ENCODE data around the gene SLC9A9. TPM values are rescaled to one million over a fixed set of nuclear protein-coding genes. Genes with fewer than 3 reads are reported as not detected.

SLC9A9 gene
- total and polyA plus RNA-seq, 2 of the 8 experiments (the other 6 are each of a cell fraction or from before 2014, with no cell fraction given), result 0.48 to 1.1 TPM

- no peak overlapping the region for H2BK12ac ChIP-seq (ENCODE audit: low read depth, low read length)
- no peaks in the 10 kb centered on the region for H3K23me2 ChIP-seq (ENCODE audit: low read depth, low read length)
- ChIA-PET CTCF (ENCODE audit: partially characterized antibody) (interaction anchor here (0.7 to 1.4 kb wide), 5 partner anchors 10 to 62 kb away, joined by 3 to 6 read pairs (median 3); no protein-coding TSS in a partner anchor), POLR2A (ENCODE audit: partially characterized antibody) (no interaction called here)
- no peak overlapping the region for H2BK5ac ChIP-seq (ENCODE audit: low read depth, low read length)
- H3K4me3 ChIP-seq (ENCODE audit: extremely low read depth in 1 of 4, insufficient read depth in 2 of 4, low read depth in 3 of 4, low read length in 4 of 4), result no peak overlapping the region
- no peak overlapping the region for H2BK20ac ChIP-seq (ENCODE audit: low read length)
- no peak overlapping the region for H2AK5ac ChIP-seq (ENCODE audit: low read depth, low read length)
- no peak for DNase-seq (ENCODE audit: low read depth in 1 of 2, low spot score in 2 of 2)
- no peak overlapping the region for H3K9ac ChIP-seq (replicated peaks in 1 of 4; ENCODE audit: extremely low read depth in 1 of 4, low read depth in 3 of 4, low read length in 3 of 4)
- no peak overlapping the region for H4K5ac ChIP-seq (ENCODE audit: insufficient read length, low read depth, low read length)
- no peaks in the 10 kb centered on the region for H3K36me3 ChIP-seq (ENCODE audit: control insufficient read depth in 2 of 4, insufficient read depth in 4 of 4, low read length in 3 of 4)
- no peak overlapping the region for H4K8ac ChIP-seq (ENCODE audit: extremely low read depth, insufficient read depth, low read length)
- H3K27ac ChIP-seq (ENCODE audit: low read depth, low read length), result no peak overlapping the region
- no peak overlapping the region for H3K4ac ChIP-seq (replicated peaks; ENCODE audit: insufficient read length, low read depth, low read length)
- no peak overlapping the region for H2BK15ac ChIP-seq (ENCODE audit: low read length)
- no peak overlapping the region for H3K14ac ChIP-seq (ENCODE audit: insufficient read length)
- no peaks in the 10 kb centered on the region for H3K79me1 ChIP-seq (ENCODE audit: low read depth, low read length)
- H3K9me3 ChIP-seq (ENCODE audit: insufficient read depth in 2 of 2, low read depth in 1 of 2, low read length in 1 of 2), result no peaks in the 10 kb centered on the region
- no peaks in the 10 kb centered on the region for H3K27me3 ChIP-seq (replicated peaks in 1 of 4; ENCODE audit: control insufficient read depth in 3 of 4, extremely low read depth in 1 of 4, insufficient read depth in 3 of 4, low read length in 3 of 4)
- H3K4me2 ChIP-seq (ENCODE audit: insufficient read depth in 1 of 2, low read depth in 2 of 2, low read length in 2 of 2), result no peak overlapping the region
- no peaks in the 10 kb centered on the region for H3K79me2 ChIP-seq (ENCODE audit: control insufficient read depth in 1 of 2, insufficient read depth in 2 of 2, low read length in 2 of 2)
- no peak overlapping the region for H2BK120ac ChIP-seq (replicated peaks; ENCODE audit: low read depth, low read length)
- no peak overlapping the region for H2AFZ ChIP-seq (ENCODE audit: low read length)
- H4K20me1 ChIP-seq (replicated peaks in 1 of 2; ENCODE audit: control insufficient read depth in 1 of 2, insufficient read depth in 2 of 2, low read length in 2 of 2), result no peaks in the 10 kb centered on the region
- H3K23ac ChIP-seq (ENCODE audit: insufficient read length), result no peak overlapping the region
- no peak overlapping the region for H3K56ac ChIP-seq (replicated peaks; ENCODE audit: insufficient read length, low read depth, low read length)
- no peak for FAIRE-seq
- no peak overlapping the region for H3K18ac ChIP-seq (ENCODE audit: extremely low read depth, low read length)
- no peak for TF ChIP-seq E2F6 (IDR thresholded peaks at IDR 0.05)
- TF ChIP-seq KDM4A (IDR thresholded peaks at IDR 0.05; ENCODE audit: low read depth, low read length, severe bottlenecking), result no peak
- TF ChIP-seq CTBP2 (IDR thresholded peaks at IDR 0.05; ENCODE audit: borderline replicate concordance, insufficient read depth, insufficient read length, low read length), result no peak
- TF ChIP-seq CEBPB (IDR thresholded peaks at IDR 0.05; ENCODE audit: low read depth, low read length), result no peak
- TF ChIP-seq YY1 (IDR thresholded peaks at IDR 0.05; ENCODE audit: low read depth, low read length), result no peak
- no peak for TF ChIP-seq JUND (IDR thresholded peaks at IDR 0.05; ENCODE audit: low read length)
- no peak for TF ChIP-seq CHD1 (IDR thresholded peaks at IDR 0.05; ENCODE audit: low read depth, low read length)
- TF ChIP-seq POLR2AphosphoS5 (IDR thresholded peaks at IDR 0.05; ENCODE audit: low read depth, low read length), result no peak
- TF ChIP-seq ASH2L (IDR thresholded peaks at IDR 0.05; ENCODE audit: low read length), result no peak
- no peak for TF ChIP-seq EZH2 (IDR thresholded peaks at IDR 0.05; ENCODE audit: low read depth, low read length, severe bottlenecking)
- H4K91ac ChIP-seq (replicated peaks; ENCODE audit: insufficient read length, low read length), result no peak overlapping the region
- WGBS, 2 experiments (ENCODE audit: extremely low coverage in 1 of 2, insufficient coverage in 1 of 2, insufficient read length in 1 of 2, insufficient replicate concordance in 2 of 2, low coverage in 1 of 2, low lambda C conversion rate in 2 of 2, missing lambda C conversion rate in 1 of 2), result 87% methylated on average over 1 of the region's 1 CpG; no CpG with 5 or more reads in 1 of the 2 experiments
- H3K4me1 ChIP-seq (replicated peaks in 1 of 4; ENCODE audit: control insufficient read depth in 3 of 4, insufficient read depth in 4 of 4, low read length in 3 of 4), result no peaks in the 10 kb centered on the region
These were observed 162.8 kb downstream of the SLC9A9 start for GRCh38 chr3:143685491-143685890.
